HEK293 (cell line): Measurements from ENCODE around the gene AOAH.

Source experiments
- CTCF ChIP-seq: fragments of 450-650 bp; formaldehyde crosslinking; IDR thresholded peaks from 2 replicates; pipeline ENCODE4 v1.5.1; 2016; ENCODE audit warnings: missing biosample characterization, missing genetic modification characterization
- KLF1 ChIP-seq: fragments of 450-650 bp; formaldehyde crosslinking; IDR thresholded peaks from 2 replicates; pipeline ENCODE4 v1.5.1; 2016; ENCODE audit warnings: missing biosample characterization, missing genetic modification characterization
- SP3 ChIP-seq: fragments of 450-650 bp; formaldehyde crosslinking; IDR thresholded peaks from 2 replicates; pipeline ENCODE4 v1.5.1; 2016; ENCODE audit warnings: missing biosample characterization, missing genetic modification characterization
- ZNF121 ChIP-seq: fragments of 450-650 bp; formaldehyde crosslinking; IDR thresholded peaks from 2 replicates; pipeline ENCODE4 v1.5.1; 2016; ENCODE audit warnings: missing biosample characterization, missing genetic modification characterization
- ZNF138 ChIP-seq: fragments of 450-650 bp; formaldehyde crosslinking; IDR thresholded peaks from 2 replicates; pipeline ENCODE4 v1.5.1; 2016; ENCODE audit warnings: missing biosample characterization, missing genetic modification characterization, borderline replicate concordance
- ZNF274 ChIP-seq, 2 experiments: fragments of 200-500 bp in 1 of 2; fragments of 450-650 bp in 1 of 2; sonication (Bioruptor generic) in 1 of 2; formaldehyde crosslinking in 1 of 2; IDR thresholded peaks; 2 replicates each; pipeline versions ENCODE4 v1.5.1 to v1.6.1; 2014 to 2016; ENCODE audit warnings: borderline replicate concordance in 1 of 2, inconsistent platforms in 1 of 2, low read length in 1 of 2, missing biosample characterization in 1 of 2, missing genetic modification characterization in 1 of 2
- ZNF391 ChIP-seq: fragments of 450-650 bp; formaldehyde crosslinking; IDR thresholded peaks from 2 replicates; pipeline ENCODE4 v1.5.1; 2016; ENCODE audit warnings: low read depth, missing biosample characterization, missing genetic modification characterization, borderline replicate concordance
- ZNF776 ChIP-seq: fragments of 450-650 bp; formaldehyde crosslinking; IDR thresholded peaks from 2 replicates; pipeline ENCODE4 v1.5.0; 2017; ENCODE audit warnings: missing biosample characterization, missing genetic modification characterization, borderline replicate concordance

GRCh38 chr7:36712015-36712414, 12.3 kb downstream of the AOAH start:
- TF ChIP-seq CTCF (tag by site-specific recombination) (no peak), ZNF391 (tag by site-specific recombination) (no peak), ZNF776 (tag by site-specific recombination) (no peak), ZNF121 (tag by site-specific recombination) (no peak), ZNF274 (IDR thresholded peaks at IDR 0.05; ENCODE audit: low read length) (no peak), ZNF274 (tag by site-specific recombination; IDR thresholded peaks at IDR 0.05; ENCODE audit: borderline replicate concordance) (no peak), ZNF138 (tag by site-specific recombination) (no peak), SP3 (tag by site-specific recombination) (no peak), KLF1 (tag by site-specific recombination) (no peak)
